Measurements from ENCODE around the gene VKORC1.
"Not testable (repeated sequence)": the region's sequence is repeated elsewhere in the genome, so short reads cannot be mapped to it uniquely, and the experiment has no call there.

The VKORC1 gene

GRCh38 chr16:31094424-31095120 is at the start of gene VKORC1:
Gene VKORC1, minus strand, starts transcription at chr16:31094797. Its CDS starts 68 bp downstream, at chr16:31094729.
- peak; percentile 60 to 70 (median 65) for DNase-seq (ENCODE audit: low read depth in 3 of 3, low spot score in 1 of 3)

GRCh38 chr16:31143694-31144148 is 49.1 kb upstream of the VKORC1 start:
- DNase-seq (ENCODE audit: low read depth in 3 of 3, low spot score in 1 of 3): no peak

GRCh38 chr16:31143011-31143693 is 48.6 kb upstream of the VKORC1 start:
- no peak for DNase-seq (ENCODE audit: low read depth in 3 of 3, low spot score in 1 of 3)

- DNase-seq (ENCODE audit: low read depth in 3 of 3, low spot score in 1 of 3): peak; percentile 91 to 96 (median 91)
Measured at GRCh38 chr16:31142109-31143010, 47.8 kb upstream of the VKORC1 start.

- no peak for DNase-seq (ENCODE audit: low read depth in 3 of 3, low spot score in 1 of 3)
Measured at GRCh38 chr16:31141489-31142108, 47.0 kb upstream of the VKORC1 start.

- not testable (repeated sequence) for DNase-seq (ENCODE audit: low read depth in 3 of 3, low spot score in 1 of 3)
Measured at GRCh38 chr16:31141071-31141469, 46.5 kb upstream of the VKORC1 start.

- no peak for DNase-seq (ENCODE audit: low read depth in 3 of 3, low spot score in 1 of 3)
Measured at GRCh38 chr16:31138621-31139578, 44.3 kb upstream of the VKORC1 start.

- DNase-seq (ENCODE audit: low read depth in 3 of 3, low spot score in 1 of 3): not testable (repeated sequence)
Measured at GRCh38 chr16:31136822-31137499, 42.4 kb upstream of the VKORC1 start.

- DNase-seq (ENCODE audit: low read depth in 3 of 3, low spot score in 1 of 3): no peak
Measured at GRCh38 chr16:31136287-31136662, 41.7 kb upstream of the VKORC1 start.

GRCh38 chr16:31135535-31136286 is 41.1 kb upstream of the VKORC1 start, which contains the start of gene PRSS8:
Gene PRSS8, minus strand, starts transcription at chr16:31135727. Its CDS starts 229 bp downstream, at chr16:31135498.
- DNase-seq (ENCODE audit: low read depth in 3 of 3, low spot score in 1 of 3): no peak

GRCh38 chr16:31134625-31135534 is 40.3 kb upstream of the VKORC1 start:
- DNase-seq (ENCODE audit: low read depth in 3 of 3, low spot score in 1 of 3): no peak

- DNase-seq (ENCODE audit: low read depth in 3 of 3, low spot score in 1 of 3): no peak
Measured at GRCh38 chr16:31134091-31134571, 39.5 kb upstream of the VKORC1 start.

GRCh38 chr16:31133046-31133501 is 38.5 kb upstream of the VKORC1 start:
- no peak for DNase-seq (ENCODE audit: low read depth in 3 of 3, low spot score in 1 of 3)

GRCh38 chr16:31132303-31132979 is 37.8 kb upstream of the VKORC1 start:
- no peak for DNase-seq (ENCODE audit: low read depth in 3 of 3, low spot score in 1 of 3)

GRCh38 chr16:31131841-31132271 is 37.3 kb upstream of the VKORC1 start:
- DNase-seq (ENCODE audit: low read depth in 3 of 3, low spot score in 1 of 3): no peak

- no peak for DNase-seq (ENCODE audit: low read depth in 3 of 3, low spot score in 1 of 3)
Measured at GRCh38 chr16:31131416-31131815, 36.8 kb upstream of the VKORC1 start.

- DNase-seq (ENCODE audit: low read depth in 3 of 3, low spot score in 1 of 3): no peak
Measured at GRCh38 chr16:31130899-31131298, 36.3 kb upstream of the VKORC1 start.

Measured in stimulated activated CD4-positive, alpha-beta T cell treated with anti-CD3 and anti-CD28 coated beads, TNF-alpha, amount 100 ng/mL, for 1 hour (primary cell).